ENCODE measurements around the gene NFIB.

The NFIB gene

GRCh38 chr9:14198047-14198840 is 115.7 kb downstream of the NFIB start:
- DNase-seq (ENCODE audit: low spot score), result no peak
- no peak for TF ChIP-seq CTCF (IDR thresholded peaks at IDR 0.05; ENCODE audit: borderline replicate concordance, control extremely low read depth, extremely low read depth, insufficient read depth, missing control alignments)
- in situ Hi-C loops (cut with MboI; ENCODE audit: low sequenced_read_pairs, unreplicated experiment), result no loop called here

- TF ChIP-seq CTCF (IDR thresholded peaks at IDR 0.05; ENCODE audit: borderline replicate concordance, control extremely low read depth, extremely low read depth, insufficient read depth, missing control alignments), result no peak
- in situ Hi-C loops (cut with MboI; ENCODE audit: low sequenced_read_pairs, unreplicated experiment), result no loop called here
- DNase-seq (ENCODE audit: low spot score), result no peak
These were observed 116.5 kb downstream of the NFIB start for GRCh38 chr9:14197325-14197858.

- TF ChIP-seq CTCF (IDR thresholded peaks at IDR 0.05; ENCODE audit: borderline replicate concordance, control extremely low read depth, extremely low read depth, insufficient read depth, missing control alignments), result no peak
- DNase-seq (ENCODE audit: low spot score), result no peak
- in situ Hi-C loops (cut with MboI; ENCODE audit: low sequenced_read_pairs, unreplicated experiment), result no loop called here
These were observed 120.5 kb downstream of the NFIB start for GRCh38 chr9:14193328-14193990.

GRCh38 chr9:14192556-14192955 is 121.4 kb downstream of the NFIB start:
- in situ Hi-C loops (cut with MboI; ENCODE audit: low sequenced_read_pairs, unreplicated experiment), result no loop called here
- TF ChIP-seq CTCF (IDR thresholded peaks at IDR 0.05; ENCODE audit: borderline replicate concordance, control extremely low read depth, extremely low read depth, insufficient read depth, missing control alignments), result no peak
- no peak for DNase-seq (ENCODE audit: low spot score)

GRCh38 chr9:14191512-14191911 is 122.4 kb downstream of the NFIB start:
- in situ Hi-C loops (cut with MboI; ENCODE audit: low sequenced_read_pairs, unreplicated experiment), result no loop called here
- no peak for TF ChIP-seq CTCF (IDR thresholded peaks at IDR 0.05; ENCODE audit: borderline replicate concordance, control extremely low read depth, extremely low read depth, insufficient read depth, missing control alignments)

GRCh38 chr9:14190240-14190639 is 123.7 kb downstream of the NFIB start:
- no peak for DNase-seq (ENCODE audit: low spot score)
- in situ Hi-C loops (cut with MboI; ENCODE audit: low sequenced_read_pairs, unreplicated experiment), result no loop called here
- no peak for TF ChIP-seq CTCF (IDR thresholded peaks at IDR 0.05; ENCODE audit: borderline replicate concordance, control extremely low read depth, extremely low read depth, insufficient read depth, missing control alignments)

More at GRCh38 chr9:14191512-14191911, 122.4 kb downstream of the NFIB start:
- DNase-seq (ENCODE audit: low spot score), result no peak
